HepG2 (cell line): Measurements from ENCODE around the gene MSMB. TPM values are rescaled to one million over a fixed set of nuclear protein-coding genes. Genes with fewer than 3 reads are reported as not detected.

Experiments
- AGO1 ChIP-seq: fragments of 200-400 bp; formaldehyde crosslinking; IDR thresholded peaks from 2 replicates; pipeline ENCODE4 v1.6.1; 2017; ENCODE audit warnings: mild to moderate bottlenecking, low read depth, low read length, moderate library complexity; ENCODE audit not compliant: poor library complexity, severe bottlenecking
- CREB3 ChIP-seq: sonication (generic); formaldehyde crosslinking; IDR thresholded peaks from 2 replicates; pipeline ENCODE4 v1.5.0; 2020; ENCODE audit warnings: missing genetic modification reagents
- DPF2 ChIP-seq: sonication (generic); formaldehyde crosslinking; IDR thresholded peaks from 2 replicates; pipeline ENCODE4 v1.4.0; 2020; ENCODE audit warnings: mild to moderate bottlenecking, low read depth, missing genetic modification reagents, borderline replicate concordance
- FOXM1 ChIP-seq: sonication (generic); formaldehyde crosslinking; IDR thresholded peaks from 2 replicates; pipeline ENCODE4 v1.5.0; 2020; ENCODE audit warnings: missing genetic modification reagents
- HMGXB4 ChIP-seq, 2 experiments: sonication (generic) in 1 of 2; formaldehyde crosslinking in 1 of 2; IDR thresholded peaks; 2 replicates each; pipeline versions ENCODE4 v1.4.0 to v1.6.1; 2018 to 2020; ENCODE audit warnings: missing genetic modification reagents in 2 of 2, borderline replicate concordance in 1 of 2, low read depth in 1 of 2, mild to moderate bottlenecking in 1 of 2, missing biosample characterization in 1 of 2
- IRF1 ChIP-seq: sonication (generic); formaldehyde crosslinking; IDR thresholded peaks from 2 replicates; pipeline ENCODE4 v1.4.0; 2020; ENCODE audit warnings: low read depth, mild to moderate bottlenecking, missing genetic modification reagents
- NAIF1 ChIP-seq: sonication (generic); formaldehyde crosslinking; IDR thresholded peaks from 2 replicates; pipeline ENCODE4 v1.5.0; 2020; ENCODE audit warnings: mild to moderate bottlenecking, missing genetic modification reagents, borderline replicate concordance
- NFE2 ChIP-seq: sonication (generic); formaldehyde crosslinking; IDR thresholded peaks from 2 replicates; pipeline ENCODE4 v1.4.0; 2020; ENCODE audit warnings: missing genetic modification reagents
- NRL ChIP-seq: sonication (generic); formaldehyde crosslinking; IDR thresholded peaks from 2 replicates; pipeline ENCODE4 v1.5.0; 2020; ENCODE audit warnings: missing genetic modification reagents, mild to moderate bottlenecking, moderate library complexity, borderline replicate concordance
- RBM22 ChIP-seq: fragments of 200-400 bp; formaldehyde crosslinking; optimal IDR thresholded peaks from 2 replicates; pipeline ENCODE3; 2017; ENCODE audit warnings: mild to moderate bottlenecking, low read length, moderate library complexity
- SRY ChIP-seq: sonication (generic); formaldehyde crosslinking; IDR thresholded peaks from 2 replicates; pipeline ENCODE4 v1.8.0; 2022; ENCODE audit warnings: mild to moderate bottlenecking, missing genetic modification reagents
- THYN1 ChIP-seq: sonication (generic); formaldehyde crosslinking; IDR thresholded peaks from 2 replicates; pipeline ENCODE4 v1.8.1; 2023; ENCODE audit warnings: low read depth, mild to moderate bottlenecking, moderate library complexity, missing genetic modification reagents, borderline replicate concordance
- U2AF2 ChIP-seq: fragments of 200-400 bp; formaldehyde crosslinking; IDR thresholded peaks from 2 replicates; pipeline ENCODE4 v1.6.1; 2017; ENCODE audit warnings: low read depth, mild to moderate bottlenecking, low read length
- ZNF101 ChIP-seq: sonication (generic); formaldehyde crosslinking; IDR thresholded peaks from 2 replicates; pipeline ENCODE4 v1.4.0; 2020; ENCODE audit warnings: mild to moderate bottlenecking, low read depth, missing genetic modification reagents, borderline replicate concordance
- ZNF354B ChIP-seq: sonication (generic); formaldehyde crosslinking; IDR thresholded peaks from 2 replicates; pipeline ENCODE4 v1.8.0; 2022; ENCODE audit warnings: mild to moderate bottlenecking, missing genetic modification reagents
- ZNF367 ChIP-seq: sonication (generic); formaldehyde crosslinking; IDR thresholded peaks from 2 replicates; pipeline ENCODE4 v1.4.0; 2020; ENCODE audit warnings: missing genetic modification reagents, borderline replicate concordance
- ZNF513 ChIP-seq: sonication (generic); formaldehyde crosslinking; conservative IDR thresholded peaks from 2 replicates; pipeline ENCODE4 v1.5.0; 2020; ENCODE audit warnings: missing genetic modification reagents
- ZNF550 ChIP-seq: sonication (generic); formaldehyde crosslinking; IDR thresholded peaks from 2 replicates; pipeline ENCODE4 v1.4.0; 2020; ENCODE audit warnings: mild to moderate bottlenecking, missing genetic modification reagents, borderline replicate concordance
- ZNF569 ChIP-seq: sonication (generic); formaldehyde crosslinking; IDR thresholded peaks from 2 replicates; pipeline ENCODE4 v1.5.0; 2020; ENCODE audit warnings: mild to moderate bottlenecking, missing genetic modification reagents, moderate library complexity, borderline replicate concordance
- ZNF891 ChIP-seq: sonication (generic); formaldehyde crosslinking; IDR thresholded peaks from 2 replicates; pipeline ENCODE4 v1.5.0; 2020; ENCODE audit warnings: mild to moderate bottlenecking, missing genetic modification reagents
- ZSCAN30 ChIP-seq: sonication (generic); formaldehyde crosslinking; IDR thresholded peaks from 2 replicates; pipeline ENCODE4 v1.5.0; 2020; ENCODE audit warnings: mild to moderate bottlenecking, missing genetic modification reagents
- ZSCAN5A ChIP-seq: sonication (generic); formaldehyde crosslinking; IDR thresholded peaks from 2 replicates; pipeline ENCODE4 v1.8.0; 2022; ENCODE audit warnings: mild to moderate bottlenecking, missing genetic modification reagents, borderline replicate concordance
- polyA plus RNA-seq, 8 experiments: library from polyadenylated mRNA; depleted of rRNA in 3 of 8; stranded (reverse) in 7 of 8; unstranded in 1 of 8; fragments of >200 nt; fragmentation: Illumina TruSeq in 4 of 8; extraction: Trizol in 4 of 8; gene quantifications; 2 replicates each; pipeline versions ENCODE4 v1.2.1 to v1.2.3, GENCODE V29; 2011 to 2016; ENCODE audit warnings: low read depth in 4 of 8, missing spikeins in 1 of 8, mixed read lengths in 1 of 8; ENCODE audit not compliant: insufficient read depth in 1 of 8
- total RNA-seq, 5 experiments: library from RNA; depleted of rRNA; stranded (reverse); fragments of >200 nt; fragmentation: Illumina TruSeq; extraction: Trizol; gene quantifications; 2 replicates each; pipeline ENCODE4 v1.2.3, GENCODE V29; 2016; ENCODE audit warnings: low read depth in 1 of 5

MSMB gene
- total and polyA plus RNA-seq, 2 of the 13 experiments (the other 11 are each of a cell fraction or from before 2014, with no cell fraction given): 0.84 TPM; not detected in 1

- TF ChIP-seq ZNF513 (CRISPR knock-in tag): no peak
- no peak for TF ChIP-seq SRY
- TF ChIP-seq ZNF891: no peak
- TF ChIP-seq ZNF354B (CRISPR knock-in tag): no peak
- TF ChIP-seq AGO1: no peak
- TF ChIP-seq ZNF569 (CRISPR knock-in tag): no peak
- no peak for TF ChIP-seq IRF1
- TF ChIP-seq NRL (CRISPR knock-in tag): no peak
- no peak for TF ChIP-seq FOXM1
- no peak for TF ChIP-seq U2AF2
- no peak for TF ChIP-seq CREB3 (CRISPR knock-in tag)
- no peak for TF ChIP-seq DPF2 (CRISPR knock-in tag)
- no peak for TF ChIP-seq ZNF101
- no peak for TF ChIP-seq RBM22
- no peak for TF ChIP-seq THYN1 (CRISPR knock-in tag)
- no peak for TF ChIP-seq ZNF367 (CRISPR knock-in tag)
- TF ChIP-seq ZSCAN30 (CRISPR knock-in tag): no peak
- TF ChIP-seq ZNF550 (CRISPR knock-in tag): no peak
- no peak for TF ChIP-seq NFE2
- TF ChIP-seq ZSCAN5A (CRISPR knock-in tag): 0 out of 2 replicates have a peak, but pooled peaks have one; percentile 6
- TF ChIP-seq HMGXB4 (CRISPR knock-in tag; IDR thresholded peaks at IDR 0.05; ENCODE audit: borderline replicate concordance in 1 of 2, low read depth in 1 of 2): no peak
- TF ChIP-seq NAIF1 (CRISPR knock-in tag): no peak
These were observed 6.8 kb upstream of the MSMB start (continued) for GRCh38 chr10:46052791-46053375.
